Liver (tissue), 9 donors: Measurements from ENCODE around the gene PPP1R3G. TPM values are rescaled to one million over a fixed set of nuclear protein-coding genes. Genes with fewer than 3 reads are reported as not detected.
A peak's percentile ranks its signal among the peaks of the same experiment; 100 is the strongest.

Experiments
- DNase-seq: peaks from one replicate; pipeline ENCODE4 v3.0.0-alpha.2; 2017; ENCODE audit warnings: low spot score
- H3K27ac ChIP-seq, 2 donors: one replicate each; pipeline ENCODE4 v1.7.0; 2013; ENCODE audit warnings: inconsistent platforms in 2 of 2, low read length in 2 of 2, control low read depth in 1 of 2, low read depth in 1 of 2, mild to moderate bottlenecking in 1 of 2
- H3K27me3 ChIP-seq, 4 donors: one replicate each; pipeline versions ENCODE4 v1.6.1 to v1.7.0; 2013; ENCODE audit warnings: low read length in 3 of 4, inconsistent platforms in 1 of 4, mild to moderate bottlenecking in 1 of 4, moderate library complexity in 1 of 4; ENCODE audit not compliant: control insufficient read depth in 4 of 4, insufficient read depth in 4 of 4
- H3K36me3 ChIP-seq, 4 donors: one replicate each; pipeline versions ENCODE4 v1.6.1 to v1.7.0; 2013; ENCODE audit warnings: low read length in 3 of 4, mild to moderate bottlenecking in 3 of 4, low read depth in 1 of 4, moderate library complexity in 1 of 4; ENCODE audit not compliant: control insufficient read depth in 4 of 4, insufficient read depth in 3 of 4
- H3K4me1 ChIP-seq, 4 donors: one replicate each; pipeline versions ENCODE4 v1.6.1 to v1.7.0; 2013; ENCODE audit warnings: low read length in 3 of 4, mild to moderate bottlenecking in 3 of 4, moderate library complexity in 1 of 4; ENCODE audit not compliant: control insufficient read depth in 4 of 4, insufficient read depth in 4 of 4
- H3K4me3 ChIP-seq, 3 donors: one replicate each; pipeline versions ENCODE4 v1.6.1 to v1.7.0; 2013; ENCODE audit warnings: low read length in 3 of 3, control low read depth in 1 of 3, low read depth in 1 of 3, mild to moderate bottlenecking in 1 of 3
- H3K9ac ChIP-seq, 2 donors: one replicate each; pipeline ENCODE4 v1.7.0; 2013; ENCODE audit warnings: low read length in 2 of 2, mild to moderate bottlenecking in 2 of 2, moderate library complexity in 2 of 2, control low read depth in 1 of 2, low read depth in 1 of 2
- H3K9me3 ChIP-seq, 4 donors: one replicate each; pipeline versions ENCODE4 v1.6.1 to v1.7.0; 2013; ENCODE audit warnings: low read length in 3 of 4; ENCODE audit not compliant: control insufficient read depth in 4 of 4
- EGR1 ChIP-seq, 2 donors: IDR thresholded peaks; 2 replicates each; pipeline ENCODE4 v1.6.1; 2016 to 2018; ENCODE audit warnings: antibody characterized with exemption in 2 of 2, low read depth in 2 of 2
- FOXA1 ChIP-seq: IDR thresholded peaks from 2 replicates; pipeline ENCODE4 v1.6.1; 2016; ENCODE audit warnings: antibody characterized with exemption
- FOXA2 ChIP-seq: IDR thresholded peaks from 2 replicates; pipeline ENCODE4 v1.6.1; 2016; ENCODE audit warnings: antibody characterized with exemption
- GABPA ChIP-seq, 2 donors: IDR thresholded peaks in 1 of 2; conservative IDR thresholded peaks in 1 of 2; 2 replicates each; pipeline ENCODE4 v1.6.1; 2016; ENCODE audit warnings: antibody characterized with exemption in 2 of 2, mild to moderate bottlenecking in 1 of 2, moderate library complexity in 1 of 2
- HNF4A ChIP-seq, 2 donors: conservative IDR thresholded peaks; 2 replicates each; pipeline ENCODE4 v1.6.1; 2016; ENCODE audit warnings: antibody characterized with exemption in 2 of 2, mild to moderate bottlenecking in 2 of 2
- HNF4G ChIP-seq: IDR thresholded peaks from 2 replicates; pipeline ENCODE4 v1.6.1; 2016; ENCODE audit warnings: antibody characterized with exemption
- JUND ChIP-seq, 2 donors: IDR thresholded peaks; 2 replicates each; pipeline ENCODE4 v1.6.1; 2016; ENCODE audit warnings: antibody characterized with exemption in 2 of 2
- NR2F2 ChIP-seq: IDR thresholded peaks from 2 replicates; pipeline ENCODE4 v1.6.1; 2016; ENCODE audit warnings: antibody characterized with exemption
- RAD21 ChIP-seq, 2 donors: IDR thresholded peaks; 2 replicates each; pipeline ENCODE4 v1.6.1; 2016; ENCODE audit warnings: antibody characterized with exemption in 2 of 2, mild to moderate bottlenecking in 2 of 2
- RXRA ChIP-seq, 2 donors: IDR thresholded peaks; 2 replicates each; pipeline ENCODE4 v1.6.1; 2017 to 2018; ENCODE audit warnings: antibody characterized with exemption in 2 of 2, mild to moderate bottlenecking in 1 of 2
- SP1 ChIP-seq: IDR thresholded peaks from 2 replicates; pipeline ENCODE4 v1.6.1; 2018; ENCODE audit warnings: antibody characterized with exemption, mild to moderate bottlenecking
- TAF1 ChIP-seq: conservative IDR thresholded peaks from 2 replicates; pipeline ENCODE4 v1.6.1; 2016; ENCODE audit warnings: antibody characterized with exemption, mild to moderate bottlenecking
- YY1 ChIP-seq: IDR thresholded peaks from 2 replicates; pipeline ENCODE4 v1.6.1; 2016; ENCODE audit warnings: antibody characterized with exemption, mild to moderate bottlenecking
- WGBS: extraction: QIAGEN DNeasy Blood & Tissue Kit; methylation state at CpG from one replicate; pipeline ENCODE4 v1.1.7; 2013; 5-methylcytosine and 5-hydroxymethylcytosine counted together
- polyA plus RNA-seq, 2 donors: library from polyadenylated mRNA; stranded (reverse) in 1 of 2; unstranded in 1 of 2; fragments of 200-250 nt in 1 of 2; fragments of >200 nt in 1 of 2; fragmentation: Nextera tagmentation in 1 of 2; extraction: Ambion mirVana in 1 of 2; gene quantifications; one replicate each; pipeline versions ENCODE4 v1.2.1 to v1.2.3, GENCODE V29; 2013 to 2015
- total RNA-seq, 2 donors: library from RNA; depleted of rRNA; stranded (reverse); fragments of >200 nt; gene quantifications; one replicate each; pipeline ENCODE4 v1.2.3, GENCODE V29; 2014
- TF ChIP-seq, protein P1 (sequence below): IDR thresholded peaks from 2 replicates; pipeline ENCODE4 v1.6.1; 2016; ENCODE audit warnings: antibody characterized with exemption
- TF ChIP-seq, protein P2 (sequence below): IDR thresholded peaks from 2 replicates; pipeline ENCODE4 v1.6.1; 2016; ENCODE audit warnings: antibody characterized with exemption, mild to moderate bottlenecking
- TF ChIP-seq, protein P3 (sequence below): IDR thresholded peaks from 2 replicates; pipeline ENCODE4 v1.6.1; 2016; ENCODE audit warnings: antibody characterized with exemption
- TF ChIP-seq, protein P4 (sequence below): fragments of 150-350 bp; IDR thresholded peaks from 2 replicates; pipeline ENCODE4 v1.5.1; 2017; ENCODE audit warnings: improper control_type of control experiment, low read depth, low read length; ENCODE audit not compliant: missing input control
- TF ChIP-seq, protein P5 (sequence below): IDR thresholded peaks from 2 replicates; pipeline ENCODE4 v1.6.1; 2016; ENCODE audit warnings: antibody characterized with exemption
- donor health status: healthy.
- donor health status: healthy.
- donor health status: healthy.
- donor health status: healthy.
- donor health status: healthy.

Gene PPP1R3G
- total and polyA plus RNA-seq, 4 donors, result 0.25 to 3.0 (median 0.47) TPM

DNA sequence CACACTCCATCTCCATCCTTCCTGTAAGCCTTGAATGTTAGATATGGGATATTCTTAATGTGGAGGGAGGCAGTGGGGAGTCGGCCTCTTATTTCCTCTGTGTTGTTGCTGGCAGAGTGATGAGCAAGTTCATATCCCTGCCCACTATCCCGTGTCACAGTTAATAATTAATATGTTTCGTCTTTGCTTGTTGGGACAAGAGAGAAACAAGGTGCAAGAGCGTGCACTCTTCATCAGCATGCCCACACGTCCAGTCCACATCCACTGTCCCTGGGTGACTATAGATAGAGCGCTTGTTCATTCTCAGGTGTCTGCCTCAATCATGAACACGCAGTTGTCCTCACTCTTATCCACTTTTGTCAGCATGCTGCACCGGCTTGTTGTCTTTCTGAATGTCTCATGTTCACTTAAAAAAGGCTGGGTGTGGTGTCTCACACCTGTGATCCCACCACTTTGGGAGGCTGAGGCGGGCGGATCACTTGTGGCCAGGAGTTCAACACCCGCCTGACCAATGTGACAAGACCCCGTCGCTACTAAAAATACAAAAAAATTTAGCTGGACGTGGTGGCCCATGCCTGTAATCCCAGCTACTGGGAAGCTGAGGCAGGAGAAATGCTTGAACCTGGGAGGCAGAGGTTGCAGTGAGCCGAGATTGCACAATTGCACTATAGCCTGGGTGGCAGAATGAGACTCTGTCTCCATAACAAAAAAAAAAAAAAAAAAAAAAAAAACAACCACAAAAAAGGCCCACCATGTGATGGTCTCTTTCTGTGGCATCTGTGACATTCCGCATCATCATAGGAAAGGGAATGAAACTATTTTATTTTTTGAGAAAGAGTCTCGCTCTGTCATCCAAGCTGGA lies 34.2 kb downstream of the PPP1R3G start:
- no peaks in the 10 kb centered on the region for H3K9me3 ChIP-seq
- no peaks in the 10 kb centered on the region for H3K27me3 ChIP-seq
- no peaks in the 10 kb centered on the region for H3K36me3 ChIP-seq
- H3K27ac ChIP-seq, result peak overlapping the region; percentile 74 to 85
- H3K9ac ChIP-seq, result peak overlapping the region; percentile 23 to 84
- no peak overlapping the region for H3K4me3 ChIP-seq
- DNase-seq, result peak; percentile 43
- H3K4me1 ChIP-seq, result peaks cover 15 to 39% (median 22%) of the 10 kb centered on the region in 4 donors
- no peak for TF ChIP-seq RAD21 (IDR thresholded peaks at IDR 0.05)
- TF ChIP-seq HNF4G, result no peak
- TF ChIP-seq, protein P1, sequence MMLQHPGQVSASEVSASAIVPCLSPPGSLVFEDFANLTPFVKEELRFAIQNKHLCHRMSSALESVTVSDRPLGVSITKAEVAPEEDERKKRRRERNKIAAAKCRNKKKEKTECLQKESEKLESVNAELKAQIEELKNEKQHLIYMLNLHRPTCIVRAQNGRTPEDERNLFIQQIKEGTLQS, result peak; percentile 11
- peak; percentile 80 for TF ChIP-seq SP1
- TF ChIP-seq JUND (IDR thresholded peaks at IDR 0.05), result no peak
- TF ChIP-seq, protein P2, sequence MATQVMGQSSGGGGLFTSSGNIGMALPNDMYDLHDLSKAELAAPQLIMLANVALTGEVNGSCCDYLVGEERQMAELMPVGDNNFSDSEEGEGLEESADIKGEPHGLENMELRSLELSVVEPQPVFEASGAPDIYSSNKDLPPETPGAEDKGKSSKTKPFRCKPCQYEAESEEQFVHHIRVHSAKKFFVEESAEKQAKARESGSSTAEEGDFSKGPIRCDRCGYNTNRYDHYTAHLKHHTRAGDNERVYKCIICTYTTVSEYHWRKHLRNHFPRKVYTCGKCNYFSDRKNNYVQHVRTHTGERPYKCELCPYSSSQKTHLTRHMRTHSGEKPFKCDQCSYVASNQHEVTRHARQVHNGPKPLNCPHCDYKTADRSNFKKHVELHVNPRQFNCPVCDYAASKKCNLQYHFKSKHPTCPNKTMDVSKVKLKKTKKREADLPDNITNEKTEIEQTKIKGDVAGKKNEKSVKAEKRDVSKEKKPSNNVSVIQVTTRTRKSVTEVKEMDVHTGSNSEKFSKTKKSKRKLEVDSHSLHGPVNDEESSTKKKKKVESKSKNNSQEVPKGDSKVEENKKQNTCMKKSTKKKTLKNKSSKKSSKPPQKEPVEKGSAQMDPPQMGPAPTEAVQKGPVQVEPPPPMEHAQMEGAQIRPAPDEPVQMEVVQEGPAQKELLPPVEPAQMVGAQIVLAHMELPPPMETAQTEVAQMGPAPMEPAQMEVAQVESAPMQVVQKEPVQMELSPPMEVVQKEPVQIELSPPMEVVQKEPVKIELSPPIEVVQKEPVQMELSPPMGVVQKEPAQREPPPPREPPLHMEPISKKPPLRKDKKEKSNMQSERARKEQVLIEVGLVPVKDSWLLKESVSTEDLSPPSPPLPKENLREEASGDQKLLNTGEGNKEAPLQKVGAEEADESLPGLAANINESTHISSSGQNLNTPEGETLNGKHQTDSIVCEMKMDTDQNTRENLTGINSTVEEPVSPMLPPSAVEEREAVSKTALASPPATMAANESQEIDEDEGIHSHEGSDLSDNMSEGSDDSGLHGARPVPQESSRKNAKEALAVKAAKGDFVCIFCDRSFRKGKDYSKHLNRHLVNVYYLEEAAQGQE, result peak; percentile 81
- TF ChIP-seq GABPA (IDR thresholded peaks at IDR 0.05 in 1 of 2, conservative IDR thresholded peaks at IDR 0.05 in 1 of 2), result no peak
- peak; percentile 57 to 75 for TF ChIP-seq HNF4A (conservative IDR thresholded peaks at IDR 0.05)
- TF ChIP-seq FOXA2, result peak; percentile 66
- TF ChIP-seq, protein P3, sequence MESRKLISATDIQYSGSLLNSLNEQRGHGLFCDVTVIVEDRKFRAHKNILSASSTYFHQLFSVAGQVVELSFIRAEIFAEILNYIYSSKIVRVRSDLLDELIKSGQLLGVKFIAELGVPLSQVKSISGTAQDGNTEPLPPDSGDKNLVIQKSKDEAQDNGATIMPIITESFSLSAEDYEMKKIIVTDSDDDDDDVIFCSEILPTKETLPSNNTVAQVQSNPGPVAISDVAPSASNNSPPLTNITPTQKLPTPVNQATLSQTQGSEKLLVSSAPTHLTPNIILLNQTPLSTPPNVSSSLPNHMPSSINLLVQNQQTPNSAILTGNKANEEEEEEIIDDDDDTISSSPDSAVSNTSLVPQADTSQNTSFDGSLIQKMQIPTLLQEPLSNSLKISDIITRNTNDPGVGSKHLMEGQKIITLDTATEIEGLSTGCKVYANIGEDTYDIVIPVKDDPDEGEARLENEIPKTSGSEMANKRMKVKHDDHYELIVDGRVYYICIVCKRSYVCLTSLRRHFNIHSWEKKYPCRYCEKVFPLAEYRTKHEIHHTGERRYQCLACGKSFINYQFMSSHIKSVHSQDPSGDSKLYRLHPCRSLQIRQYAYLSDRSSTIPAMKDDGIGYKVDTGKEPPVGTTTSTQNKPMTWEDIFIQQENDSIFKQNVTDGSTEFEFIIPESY, result no peak
- TF ChIP-seq FOXA1, result no peak
- TF ChIP-seq EGR1 (IDR thresholded peaks at IDR 0.05; ENCODE audit: low read depth in 2 of 2), result peak in 1 of 2 donors; percentile 19
- peak; percentile 89 for TF ChIP-seq TAF1
- TF ChIP-seq, protein P4, sequence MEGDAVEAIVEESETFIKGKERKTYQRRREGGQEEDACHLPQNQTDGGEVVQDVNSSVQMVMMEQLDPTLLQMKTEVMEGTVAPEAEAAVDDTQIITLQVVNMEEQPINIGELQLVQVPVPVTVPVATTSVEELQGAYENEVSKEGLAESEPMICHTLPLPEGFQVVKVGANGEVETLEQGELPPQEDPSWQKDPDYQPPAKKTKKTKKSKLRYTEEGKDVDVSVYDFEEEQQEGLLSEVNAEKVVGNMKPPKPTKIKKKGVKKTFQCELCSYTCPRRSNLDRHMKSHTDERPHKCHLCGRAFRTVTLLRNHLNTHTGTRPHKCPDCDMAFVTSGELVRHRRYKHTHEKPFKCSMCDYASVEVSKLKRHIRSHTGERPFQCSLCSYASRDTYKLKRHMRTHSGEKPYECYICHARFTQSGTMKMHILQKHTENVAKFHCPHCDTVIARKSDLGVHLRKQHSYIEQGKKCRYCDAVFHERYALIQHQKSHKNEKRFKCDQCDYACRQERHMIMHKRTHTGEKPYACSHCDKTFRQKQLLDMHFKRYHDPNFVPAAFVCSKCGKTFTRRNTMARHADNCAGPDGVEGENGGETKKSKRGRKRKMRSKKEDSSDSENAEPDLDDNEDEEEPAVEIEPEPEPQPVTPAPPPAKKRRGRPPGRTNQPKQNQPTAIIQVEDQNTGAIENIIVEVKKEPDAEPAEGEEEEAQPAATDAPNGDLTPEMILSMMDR, result no peak
- peak; percentile 1 to 78 for TF ChIP-seq RXRA (IDR thresholded peaks at IDR 0.05)
- TF ChIP-seq NR2F2, result no peak
- TF ChIP-seq, protein P5, sequence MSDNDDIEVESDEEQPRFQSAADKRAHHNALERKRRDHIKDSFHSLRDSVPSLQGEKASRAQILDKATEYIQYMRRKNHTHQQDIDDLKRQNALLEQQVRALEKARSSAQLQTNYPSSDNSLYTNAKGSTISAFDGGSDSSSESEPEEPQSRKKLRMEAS, result no peak
- peak; percentile 66 for TF ChIP-seq YY1
- WGBS, result 65% methylated on average over 17 of the region's 17 CpGs
